ENCODE data around the gene STK32B. TPM values are rescaled to one million over a fixed set of nuclear protein-coding genes. Genes with fewer than 3 reads are reported as not detected.

Gene STK32B
- total RNA-seq, 1 experiment from 2014 or later: 1.1 TPM

DNA sequence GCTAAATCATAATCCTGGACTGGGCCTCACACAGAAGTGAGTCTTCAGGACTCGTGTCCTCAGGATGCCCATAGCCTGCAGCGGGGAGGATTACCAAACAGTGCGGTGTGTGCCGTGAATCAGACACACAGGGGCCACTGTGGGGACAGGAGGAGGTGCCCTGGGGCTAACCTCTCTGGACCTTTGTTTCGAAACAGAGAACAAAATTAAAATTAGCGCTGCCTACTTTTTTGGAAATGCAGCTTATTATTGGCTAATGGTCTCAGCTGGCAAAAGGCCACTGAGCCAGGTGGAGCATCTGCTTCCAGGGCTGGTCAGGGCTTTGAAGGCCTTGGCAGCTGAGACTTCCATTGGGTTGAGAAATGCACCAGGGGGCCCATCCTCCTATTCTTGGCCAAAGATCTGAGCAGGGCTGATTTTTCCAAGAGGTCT lies 420.9 kb downstream of the STK32B start:
- POLR2A ChIA-PET (ENCODE audit: unreplicated experiment): no interaction called here
- intact Hi-C loops (cut with micrococcal nuclease): no loop called here

DNA sequence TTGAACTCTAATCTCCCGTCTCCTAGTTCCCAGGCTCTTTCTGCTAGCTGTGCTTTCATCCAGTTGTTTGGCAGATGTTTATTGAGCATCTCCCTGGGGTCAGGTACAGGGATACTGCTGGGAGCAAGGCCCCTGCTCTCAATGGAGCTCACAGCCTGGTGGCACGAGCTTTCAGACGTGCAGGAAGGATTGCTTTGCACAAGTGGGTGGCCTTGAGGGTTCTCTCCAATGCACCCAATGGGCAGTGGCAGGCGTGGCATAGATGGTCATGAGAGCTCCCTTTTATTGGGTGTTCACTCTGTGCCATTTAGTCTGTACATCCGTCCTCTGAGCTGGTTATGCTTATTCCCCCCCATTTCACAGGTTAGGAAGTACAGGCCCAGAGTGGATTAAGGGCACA lies 421.8 kb downstream of the STK32B start:
- no peaks in the 10 kb centered on the region for H3K9me2 ChIP-seq (replicated peaks; ENCODE audit: low read length)
- no peak overlapping the region for H2AFZ ChIP-seq (ENCODE audit: low read length)
- no peaks in the 10 kb centered on the region for H3K4me1 ChIP-seq (ENCODE audit: insufficient read depth, low read length)
- no peaks in the 10 kb centered on the region for H3K27me3 ChIP-seq (ENCODE audit: low read length)
- no peak overlapping the region for H3K9ac ChIP-seq (ENCODE audit: low read length)
- TF ChIP-seq, protein P1, sequence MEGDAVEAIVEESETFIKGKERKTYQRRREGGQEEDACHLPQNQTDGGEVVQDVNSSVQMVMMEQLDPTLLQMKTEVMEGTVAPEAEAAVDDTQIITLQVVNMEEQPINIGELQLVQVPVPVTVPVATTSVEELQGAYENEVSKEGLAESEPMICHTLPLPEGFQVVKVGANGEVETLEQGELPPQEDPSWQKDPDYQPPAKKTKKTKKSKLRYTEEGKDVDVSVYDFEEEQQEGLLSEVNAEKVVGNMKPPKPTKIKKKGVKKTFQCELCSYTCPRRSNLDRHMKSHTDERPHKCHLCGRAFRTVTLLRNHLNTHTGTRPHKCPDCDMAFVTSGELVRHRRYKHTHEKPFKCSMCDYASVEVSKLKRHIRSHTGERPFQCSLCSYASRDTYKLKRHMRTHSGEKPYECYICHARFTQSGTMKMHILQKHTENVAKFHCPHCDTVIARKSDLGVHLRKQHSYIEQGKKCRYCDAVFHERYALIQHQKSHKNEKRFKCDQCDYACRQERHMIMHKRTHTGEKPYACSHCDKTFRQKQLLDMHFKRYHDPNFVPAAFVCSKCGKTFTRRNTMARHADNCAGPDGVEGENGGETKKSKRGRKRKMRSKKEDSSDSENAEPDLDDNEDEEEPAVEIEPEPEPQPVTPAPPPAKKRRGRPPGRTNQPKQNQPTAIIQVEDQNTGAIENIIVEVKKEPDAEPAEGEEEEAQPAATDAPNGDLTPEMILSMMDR (conservative IDR thresholded peaks at IDR 0.05; ENCODE audit: low read depth, low read length): no peak
- TF ChIP-seq EZH2 (IDR thresholded peaks at IDR 0.05; ENCODE audit: low read length, unreplicated experiment) (no peak), EZH2phosphoT487 (IDR thresholded peaks at IDR 0.05; ENCODE audit: borderline replicate concordance, low read length) (no peak)
- POLR2A ChIA-PET (ENCODE audit: unreplicated experiment): no interaction called here
- BruUV-seq (replicated peaks): no TSS peak
- no peaks in the 10 kb centered on the region for H3F3A ChIP-seq (ENCODE audit: low read length, unreplicated experiment)
- intact Hi-C loops (cut with micrococcal nuclease): no loop called here
- no peak overlapping the region for H3K4me3 ChIP-seq (ENCODE audit: low read length)
- H3K36me3 ChIP-seq (ENCODE audit: low read depth, low read length): no peaks in the 10 kb centered on the region
- ATAC-seq (no peak), DNase-seq (no peak)
- no peaks in the 10 kb centered on the region for H3K9me3 ChIP-seq (ENCODE audit: low read length)
- no peaks in the 10 kb centered on the region for H3K79me2 ChIP-seq (ENCODE audit: low read length)
- no peak overlapping the region for H3K4me2 ChIP-seq (ENCODE audit: low read length)
- H3K27ac ChIP-seq (ENCODE audit: low read length): no peak overlapping the region
- CTCF ChIA-PET: no interaction called here
- no peaks in the 10 kb centered on the region for H4K20me1 ChIP-seq (ENCODE audit: low read length)

More for the DNA sequence above, 420.9 kb downstream of the STK32B start:
- Histone ChIP-seq H3K9ac (ENCODE audit: low read length) (no peak overlapping the region), H2AFZ (ENCODE audit: low read length) (no peak overlapping the region), H3K9me3 (ENCODE audit: low read length) (no peaks in the 10 kb centered on the region), H3K4me2 (ENCODE audit: low read length) (no peak overlapping the region), H3K4me3 (ENCODE audit: low read length) (no peak overlapping the region), H4K20me1 (ENCODE audit: low read length) (no peaks in the 10 kb centered on the region), H3K36me3 (ENCODE audit: low read depth, low read length) (no peaks in the 10 kb centered on the region), H3K27me3 (ENCODE audit: low read length) (no peaks in the 10 kb centered on the region), H3K9me2 (replicated peaks; ENCODE audit: low read length) (no peaks in the 10 kb centered on the region), H3K4me1 (ENCODE audit: insufficient read depth, low read length) (no peaks in the 10 kb centered on the region), H3K79me2 (ENCODE audit: low read length) (no peaks in the 10 kb centered on the region), H3F3A (ENCODE audit: low read length, unreplicated experiment) (no peaks in the 10 kb centered on the region), H3K27ac (ENCODE audit: low read length) (no peak overlapping the region)
- ATAC-seq (no peak), DNase-seq (no peak)
- CTCF ChIA-PET: no interaction called here
- no peak for TF ChIP-seq EZH2phosphoT487 (IDR thresholded peaks at IDR 0.05; ENCODE audit: borderline replicate concordance, low read length)
- TF ChIP-seq, protein P1 (conservative IDR thresholded peaks at IDR 0.05; ENCODE audit: low read depth, low read length): no peak
- no peak for TF ChIP-seq EZH2 (IDR thresholded peaks at IDR 0.05; ENCODE audit: low read length, unreplicated experiment)
- BruUV-seq (replicated peaks): no TSS peak

DNA sequence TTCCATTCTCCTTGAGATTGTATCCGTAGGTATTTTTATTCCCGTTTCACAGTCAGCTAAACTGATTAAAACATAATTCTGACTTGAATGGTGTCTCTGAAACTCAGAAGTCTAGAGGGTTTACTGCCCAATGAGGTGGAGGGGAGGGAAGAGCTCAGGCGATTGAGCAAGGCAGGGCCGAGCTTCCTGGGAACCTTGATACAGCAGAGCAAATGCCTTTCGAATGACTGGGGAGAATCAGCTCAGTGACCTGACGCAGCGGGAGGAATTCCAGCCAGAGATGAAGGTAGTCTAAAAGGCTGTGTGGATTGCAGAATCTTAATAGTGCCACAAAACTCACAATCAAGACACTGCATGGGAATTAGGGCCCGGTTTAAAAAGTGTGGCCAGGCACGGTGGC lies 423.5 kb downstream of the STK32B start:
- no peaks in the 10 kb centered on the region for H3K4me1 ChIP-seq (ENCODE audit: insufficient read depth, low read length)
- TF ChIP-seq, protein P1 (conservative IDR thresholded peaks at IDR 0.05; ENCODE audit: low read depth, low read length): no peak
- TF ChIP-seq EZH2phosphoT487 (IDR thresholded peaks at IDR 0.05; ENCODE audit: borderline replicate concordance, low read length): no peak
- no peak for TF ChIP-seq EZH2 (IDR thresholded peaks at IDR 0.05; ENCODE audit: low read length, unreplicated experiment)
- no peaks in the 10 kb centered on the region for H3K36me3 ChIP-seq (ENCODE audit: low read depth, low read length)
- H3K79me2 ChIP-seq (ENCODE audit: low read length): no peaks in the 10 kb centered on the region
- H2AFZ ChIP-seq (ENCODE audit: low read length): no peak overlapping the region
- H3K9me3 ChIP-seq (ENCODE audit: low read length): no peaks in the 10 kb centered on the region
- no TSS peak for BruUV-seq (replicated peaks)
- no peak overlapping the region for H3K4me3 ChIP-seq (ENCODE audit: low read length)
- H3K9me2 ChIP-seq (replicated peaks; ENCODE audit: low read length): no peaks in the 10 kb centered on the region
- H3K4me2 ChIP-seq (ENCODE audit: low read length): no peak overlapping the region
- H3K9ac ChIP-seq (ENCODE audit: low read length): no peak overlapping the region
- H3K27me3 ChIP-seq (ENCODE audit: low read length): no peaks in the 10 kb centered on the region
- no peak overlapping the region for H3K27ac ChIP-seq (ENCODE audit: low read length)
- no peaks in the 10 kb centered on the region for H4K20me1 ChIP-seq (ENCODE audit: low read length)
- H3F3A ChIP-seq (ENCODE audit: low read length, unreplicated experiment): no peaks in the 10 kb centered on the region
- DNase-seq (peak; percentile 10), ATAC-seq (no peak)
- ChIA-PET POLR2A (ENCODE audit: unreplicated experiment) (no interaction called here), CTCF (no interaction called here)
- intact Hi-C loops (cut with micrococcal nuclease): no loop called here
